BLaER1 (cell line): ENCODE data around the gene CDH23.

Experiments
- H3K27ac ChIP-seq: shearing (Covaris generic); formaldehyde crosslinking; 2 replicates; pipeline ENCODE4 v1.8.1; 2022
- H3K27me3 ChIP-seq: shearing (Covaris generic); formaldehyde crosslinking; 2 replicates; pipeline ENCODE4 v1.8.1; 2022
- H3K36me3 ChIP-seq: shearing (Covaris generic); formaldehyde crosslinking; 2 replicates; pipeline ENCODE4 v1.8.1; 2022
- H3K4me1 ChIP-seq: shearing (Covaris generic); formaldehyde crosslinking; 2 replicates; pipeline ENCODE4 v1.8.1; 2022
- H3K4me2 ChIP-seq: shearing (Covaris generic); formaldehyde crosslinking; 2 replicates; pipeline ENCODE4 v1.8.1; 2022
- H3K4me3 ChIP-seq: shearing (Covaris generic); formaldehyde crosslinking; 2 replicates; pipeline ENCODE4 v1.8.1; 2022
- H3K9ac ChIP-seq: shearing (Covaris generic); formaldehyde crosslinking; 2 replicates; pipeline ENCODE4 v1.8.1; 2022
- H3K9me3 ChIP-seq: shearing (Covaris generic); formaldehyde crosslinking; 2 replicates; pipeline ENCODE4 v1.8.1; 2022
- H4K20me1 ChIP-seq: shearing (Covaris generic); formaldehyde crosslinking; 2 replicates; pipeline ENCODE4 v1.8.1; 2022
- Cebpa-rat ChIP-seq: shearing (Covaris generic); IDR thresholded peaks from 2 replicates; pipeline ENCODE4 v1.8.1; 2022

Gene CDH23

DNA sequence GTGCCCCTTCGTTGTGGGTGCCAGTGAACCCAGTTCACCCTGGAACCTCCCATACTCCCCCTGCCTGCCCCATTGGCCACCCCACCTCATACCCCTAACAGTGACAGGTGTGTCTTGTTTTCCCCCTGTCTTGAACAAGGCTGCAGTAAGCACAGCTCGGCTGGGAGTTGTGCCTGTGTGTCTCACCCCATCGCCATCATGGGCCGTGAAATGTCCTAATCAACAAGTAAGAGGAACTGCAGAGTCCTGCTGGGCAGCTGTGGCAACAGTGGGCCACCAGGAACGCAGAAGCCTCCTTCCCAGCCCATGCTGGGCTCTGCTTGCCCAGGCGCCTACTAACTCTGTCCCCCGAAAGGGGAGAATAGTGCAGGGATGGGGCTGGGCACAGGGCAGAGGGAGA, 231.2 kb downstream of the CDH23 start:
- H3K9me3 ChIP-seq = no peaks in the 10 kb centered on the region
- TF ChIP-seq Cebpa-rat = no peak
- no peak overlapping the region for H3K4me3 ChIP-seq
- no peak overlapping the region for H3K4me2 ChIP-seq
- no peaks in the 10 kb centered on the region for H4K20me1 ChIP-seq
- H3K27me3 ChIP-seq = no peaks in the 10 kb centered on the region
- no peak overlapping the region for H3K9ac ChIP-seq
- peaks cover 36% of the 10 kb centered on the region for H3K4me1 ChIP-seq
- H3K36me3 ChIP-seq = no peaks in the 10 kb centered on the region
- no peak overlapping the region for H3K27ac ChIP-seq

DNA sequence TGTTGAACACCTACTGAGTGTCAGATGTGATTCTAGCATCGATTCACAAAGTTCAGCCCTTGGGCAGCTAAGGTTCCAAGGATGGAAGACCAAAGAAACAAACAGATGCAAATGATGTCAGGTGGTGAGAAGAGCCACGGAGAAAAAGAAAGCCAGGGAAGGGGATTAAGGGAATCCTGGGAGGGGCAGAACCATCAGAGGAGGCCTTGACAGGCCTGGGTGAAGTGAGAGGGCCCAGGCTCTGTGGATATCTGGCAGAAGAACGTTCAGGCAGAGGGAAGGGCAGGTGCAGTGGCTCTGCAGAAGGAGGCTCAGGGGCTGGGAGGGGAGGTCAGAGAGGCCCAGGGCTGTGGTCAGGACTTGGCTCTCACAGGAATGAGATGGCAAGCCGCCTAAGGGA, 232.4 kb downstream of the CDH23 start:
- Histone ChIP-seq H3K4me2 (no peak overlapping the region), H3K9ac (no peak overlapping the region)

GRCh38 chr10:71630168-71630567, 233.4 kb downstream of the CDH23 start:
- Histone ChIP-seq H4K20me1 (no peaks in the 10 kb centered on the region), H3K4me2 (no peak overlapping the region), H3K4me1 (peaks cover 24% of the 10 kb centered on the region), H3K9me3 (no peaks in the 10 kb centered on the region), H3K36me3 (no peaks in the 10 kb centered on the region), H3K27me3 (no peaks in the 10 kb centered on the region), H3K9ac (no peak overlapping the region), H3K4me3 (no peak overlapping the region), H3K27ac (no peak overlapping the region)
- no peak for TF ChIP-seq Cebpa-rat

More for the DNA sequence above, 232.4 kb downstream of the CDH23 start:
- H3K9me3 ChIP-seq = no peaks in the 10 kb centered on the region
- H3K27me3 ChIP-seq = no peaks in the 10 kb centered on the region
- no peaks in the 10 kb centered on the region for H3K36me3 ChIP-seq
- H3K4me1 ChIP-seq = peaks cover 24% of the 10 kb centered on the region
- no peak overlapping the region for H3K27ac ChIP-seq
- H4K20me1 ChIP-seq = no peaks in the 10 kb centered on the region
- no peak overlapping the region for H3K4me3 ChIP-seq
- TF ChIP-seq Cebpa-rat = no peak

DNA sequence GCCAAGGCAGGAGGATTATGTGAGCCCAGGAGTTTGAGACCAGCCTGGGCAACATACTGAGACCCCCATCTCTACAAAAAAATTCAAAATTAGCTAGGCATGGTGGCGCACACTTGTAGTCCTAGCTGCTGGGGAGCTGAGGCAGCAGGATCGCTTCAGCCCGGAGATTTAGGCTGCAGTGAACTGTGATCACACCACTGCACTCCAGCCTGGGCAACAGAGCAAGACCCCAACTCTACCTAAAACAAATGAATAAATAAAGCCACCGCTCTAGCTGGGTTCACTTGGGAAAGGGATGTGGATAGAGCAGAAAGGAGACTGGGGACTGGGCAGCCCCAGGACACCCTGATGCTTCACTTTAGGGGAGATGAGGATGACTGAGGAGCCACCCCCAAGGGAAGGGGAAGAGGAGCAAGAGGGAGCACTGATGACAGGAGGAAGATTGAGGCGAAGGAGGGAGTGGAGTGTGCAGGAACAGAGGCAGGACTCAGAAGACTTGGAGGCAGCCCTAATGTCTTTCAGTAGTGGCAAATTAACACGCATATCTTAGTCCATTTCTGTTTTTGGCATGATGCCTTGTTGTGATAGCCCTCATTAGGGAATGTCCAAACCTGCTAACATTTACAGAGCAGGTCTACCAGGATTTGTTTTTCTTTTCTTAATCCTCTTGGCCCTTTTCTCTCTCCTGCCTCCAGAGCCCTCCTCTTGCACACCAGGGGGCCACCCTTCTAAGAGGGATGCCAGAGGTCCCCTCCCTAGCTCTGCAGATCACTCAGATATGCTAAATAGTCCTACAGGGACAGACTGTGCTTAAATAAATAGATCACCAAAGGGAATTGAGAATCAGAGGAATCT, 234.5 kb downstream of the CDH23 start:
- Histone ChIP-seq H3K9ac (no peak overlapping the region), H3K27me3 (no peaks in the 10 kb centered on the region), H3K4me1 (peaks cover 29% of the 10 kb centered on the region), H3K36me3 (no peaks in the 10 kb centered on the region), H4K20me1 (no peaks in the 10 kb centered on the region), H3K4me3 (no peak overlapping the region), H3K27ac (no peak overlapping the region), H3K9me3 (no peaks in the 10 kb centered on the region), H3K4me2 (no peak overlapping the region)
- no peak for TF ChIP-seq Cebpa-rat

DNA sequence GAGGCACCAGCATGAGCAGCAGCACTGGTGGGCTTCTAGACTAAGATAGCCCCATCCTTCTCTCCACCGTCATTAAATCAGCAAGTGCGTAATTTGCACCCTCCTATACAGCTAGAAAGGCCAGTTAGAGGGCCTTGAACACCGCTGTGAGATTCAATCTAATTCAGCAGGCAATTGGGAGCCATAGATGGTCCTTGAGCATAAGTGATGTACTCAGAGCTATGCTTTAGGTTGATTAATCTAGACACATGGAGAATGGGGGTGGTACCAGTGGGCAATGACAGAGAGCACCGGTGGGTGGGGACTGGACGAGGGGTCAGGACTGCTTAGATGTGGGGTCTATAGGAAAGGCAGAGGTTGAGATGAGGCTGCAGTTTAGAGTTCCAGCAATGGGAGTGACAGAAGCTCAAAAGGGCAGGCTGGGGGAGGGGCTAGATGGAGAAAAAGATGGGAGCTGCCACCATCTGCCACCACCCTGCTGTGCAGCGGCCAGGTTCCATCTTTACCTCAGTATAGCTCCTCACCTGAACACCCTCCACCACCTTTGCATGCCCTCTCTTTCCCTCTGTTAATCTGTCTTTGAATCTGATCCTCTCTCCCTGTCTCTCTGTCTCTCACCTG, 235.6 kb downstream of the CDH23 start:
- Histone ChIP-seq H3K4me1 (peaks cover 37% of the 10 kb centered on the region), H3K4me3 (no peak overlapping the region), H3K27me3 (no peaks in the 10 kb centered on the region), H3K36me3 (no peaks in the 10 kb centered on the region), H3K4me2 (no peak overlapping the region), H3K9me3 (no peaks in the 10 kb centered on the region), H3K9ac (no peak overlapping the region), H4K20me1 (no peaks in the 10 kb centered on the region), H3K27ac (no peak overlapping the region)
- TF ChIP-seq Cebpa-rat = no peak

DNA sequence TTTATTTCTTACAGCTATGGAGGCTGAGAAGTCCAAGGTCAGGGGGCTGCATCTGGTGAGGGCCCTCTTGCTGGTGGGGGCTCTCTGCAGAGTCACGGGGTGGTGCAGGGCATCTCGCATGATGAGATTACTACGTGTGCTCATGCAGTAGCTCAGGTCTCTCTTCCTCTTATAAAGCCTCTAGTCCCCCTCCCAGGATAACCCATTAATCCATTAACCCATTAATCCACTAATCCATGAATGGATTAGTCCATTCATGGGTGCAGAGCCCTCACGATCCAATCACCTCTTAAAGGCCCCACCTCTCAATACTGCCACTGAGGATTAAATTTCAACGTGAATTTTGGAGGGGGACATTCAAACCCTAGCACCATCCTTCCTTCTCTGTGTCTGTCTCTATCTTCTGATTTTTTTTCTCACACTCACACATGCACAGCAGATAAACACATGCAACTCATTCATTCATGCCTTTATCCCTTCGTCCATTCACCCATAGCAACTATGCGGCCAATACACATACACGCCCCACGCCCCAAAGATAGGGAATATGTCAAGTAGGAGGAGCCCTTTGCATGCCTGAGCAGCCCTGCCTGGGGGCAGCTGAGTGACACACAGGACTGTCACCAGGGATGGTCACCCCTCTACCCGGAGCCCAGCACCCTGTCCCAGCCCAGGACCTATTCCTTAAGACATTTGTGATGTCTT, 236.3 kb downstream of the CDH23 start:
- H3K36me3 ChIP-seq = no peaks in the 10 kb centered on the region
- TF ChIP-seq Cebpa-rat = no peak
- no peak overlapping the region for H3K4me2 ChIP-seq
- no peaks in the 10 kb centered on the region for H3K27me3 ChIP-seq
- H3K4me3 ChIP-seq = no peak overlapping the region
- no peaks in the 10 kb centered on the region for H3K9me3 ChIP-seq
- H3K4me1 ChIP-seq = peaks cover 39% of the 10 kb centered on the region
- H3K9ac ChIP-seq = no peak overlapping the region
- H3K27ac ChIP-seq = no peak overlapping the region
- H4K20me1 ChIP-seq = no peaks in the 10 kb centered on the region

GRCh38 chr10:71633920-71634319, 237.2 kb downstream of the CDH23 start:
- no peaks in the 10 kb centered on the region for H4K20me1 ChIP-seq
- no peak overlapping the region for H3K9ac ChIP-seq
- no peaks in the 10 kb centered on the region for H3K36me3 ChIP-seq
- H3K4me2 ChIP-seq = no peak overlapping the region
- no peak for TF ChIP-seq Cebpa-rat
- H3K4me3 ChIP-seq = no peak overlapping the region
- peaks cover 47% of the 10 kb centered on the region for H3K4me1 ChIP-seq
- H3K27me3 ChIP-seq = no peaks in the 10 kb centered on the region
- H3K27ac ChIP-seq = no peak overlapping the region
- H3K9me3 ChIP-seq = no peaks in the 10 kb centered on the region

DNA sequence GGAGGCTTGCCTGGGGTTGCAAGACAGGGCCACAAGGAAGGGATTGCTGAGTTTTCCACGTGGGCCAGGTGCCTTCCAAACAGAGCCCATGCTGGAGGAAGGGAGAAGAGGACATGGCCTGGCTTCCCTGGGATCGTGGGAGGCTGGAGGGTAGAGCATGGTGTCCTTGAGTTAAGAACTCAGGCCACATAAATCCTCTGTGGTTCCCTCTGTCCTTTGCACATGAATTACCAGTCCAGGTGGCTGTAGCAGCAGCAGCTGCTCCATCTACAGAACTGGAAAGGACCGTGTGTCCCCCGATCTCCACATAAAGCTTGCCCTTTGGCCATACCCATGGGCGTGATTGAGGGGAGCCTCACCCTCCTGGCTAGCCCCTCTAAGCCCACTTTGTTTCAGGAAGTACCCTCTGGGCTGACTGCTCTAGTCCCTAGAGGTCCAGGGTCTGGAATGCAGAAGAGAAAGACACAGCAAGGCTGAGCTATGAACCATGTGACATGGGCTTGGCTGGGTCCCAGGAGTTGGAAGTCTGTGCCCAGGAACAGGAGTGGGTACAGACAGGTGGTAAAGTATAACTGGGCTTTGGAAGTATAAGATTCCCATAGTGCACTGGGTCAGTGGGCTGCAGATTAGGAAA, 237.9 kb downstream of the CDH23 start:
- H3K4me3 ChIP-seq = no peak overlapping the region
- peak overlapping the region; percentile 62 for H3K4me2 ChIP-seq
- H3K9ac ChIP-seq = no peak overlapping the region
- no peaks in the 10 kb centered on the region for H3K9me3 ChIP-seq
- TF ChIP-seq Cebpa-rat = no peak
- no peaks in the 10 kb centered on the region for H4K20me1 ChIP-seq
- no peak overlapping the region for H3K27ac ChIP-seq
- H3K27me3 ChIP-seq = no peaks in the 10 kb centered on the region
- no peaks in the 10 kb centered on the region for H3K36me3 ChIP-seq
- peaks cover 55% of the 10 kb centered on the region for H3K4me1 ChIP-seq

DNA sequence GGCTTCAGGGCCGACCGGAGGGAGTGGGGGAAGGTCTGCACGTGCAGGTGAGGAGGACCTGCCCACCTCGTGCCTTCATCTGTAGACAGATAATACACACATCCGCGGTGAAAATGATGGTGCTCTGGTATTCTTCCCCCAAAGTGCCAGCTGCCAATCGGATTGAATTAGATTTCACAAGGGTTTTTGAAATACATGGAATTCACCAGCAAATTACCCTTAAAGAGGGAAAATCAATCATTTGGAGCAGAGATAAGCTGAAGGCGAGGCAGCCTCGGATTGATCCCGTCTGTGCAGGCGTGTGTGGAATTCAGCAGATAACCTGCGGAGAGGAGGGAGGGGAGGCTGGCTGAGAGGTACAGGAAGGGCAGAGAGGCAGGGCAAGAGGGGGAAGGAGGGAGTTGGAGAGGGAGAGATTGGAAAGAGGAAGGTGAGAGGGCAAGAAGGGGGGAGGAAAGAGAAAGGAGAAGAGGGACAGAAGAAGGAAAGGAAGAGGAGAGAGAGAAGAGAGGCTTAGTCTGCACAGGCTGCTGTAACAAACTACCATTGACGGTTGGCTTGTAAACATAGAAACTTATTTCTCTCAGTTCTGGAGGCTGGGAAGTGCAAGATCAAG, 238.6 kb downstream of the CDH23 start:
- Histone ChIP-seq H3K4me1 (peaks cover 62% of the 10 kb centered on the region), H3K9me3 (no peaks in the 10 kb centered on the region), H3K27ac (no peak overlapping the region), H3K4me3 (no peak overlapping the region), H3K27me3 (no peaks in the 10 kb centered on the region), H3K4me2 (peak overlapping the region; percentile 62), H3K9ac (no peak overlapping the region), H3K36me3 (no peaks in the 10 kb centered on the region), H4K20me1 (no peaks in the 10 kb centered on the region)
- no peak for TF ChIP-seq Cebpa-rat
